IMR-90 (cell line): ENCODE results near the gene MAB21L3. TPM values are rescaled to one million over a fixed set of nuclear protein-coding genes. Genes with fewer than 3 reads are reported as not detected.

Experiments used
- polyA plus RNA-seq, 3 experiments: library from polyadenylated mRNA; depleted of rRNA; stranded (reverse); fragments of >200 nt; gene quantifications; 2 replicates each; pipeline ENCODE4 v1.2.3, GENCODE V29; 2012; ENCODE audit warnings: low replicate concordance in 1 of 3
- total RNA-seq: library from RNA; depleted of rRNA; stranded (reverse); fragments of >200 nt; gene quantifications from 2 replicates; pipeline ENCODE4 v1.2.3, GENCODE V29; 2012; rRNA removed

MAB21L3 gene
- total and polyA plus RNA-seq, 2 of the 4 experiments (the other 2 are of a cell fraction), result not detected

Other genes with a start within 250 kb of the MAB21L3 start
- under 0.01 TPM in 2 replicates for gene SLC22A15, start 134.9 kb upstream of the MAB21L3 start, total RNA-seq
- gene SLC22A15, start 134.9 kb upstream of the MAB21L3 start, polyA plus RNA-seq (2012; rRNA removed), result 0.02 TPM in 1 of 2 replicates, not detected in the other